HG02798 (cell line): ENCODE measurements around the gene PIP5K1C.

Experiments used
- ATAC-seq: cut with Tn5 transposase; IDR thresholded peaks from one replicate; pipeline ENCODE4 v1.9.1; 2021; ENCODE audit warnings: mild to moderate bottlenecking; ENCODE audit not compliant: unreplicated experiment, poor library complexity

The PIP5K1C gene

GRCh38 chr19:3700242-3701032 lies at the start of gene PIP5K1C:
Gene PIP5K1C (minus strand): TSS chr19:3700468. CDS start chr19:3700390, 78 bp downstream.
- ATAC-seq: peak; percentile 87

GRCh38 chr19:3748965-3749364 lies 48.7 kb upstream of the PIP5K1C start:
- ATAC-seq: no peak

GRCh38 chr19:3746371-3747056 lies 46.2 kb upstream of the PIP5K1C start:
- no peak for ATAC-seq

GRCh38 chr19:3745363-3746045 lies 45.2 kb upstream of the PIP5K1C start:
- no peak for ATAC-seq

- no peak for ATAC-seq
Measured at GRCh38 chr19:3743486-3743885, 43.2 kb upstream of the PIP5K1C start.

GRCh38 chr19:3740431-3740830 lies 40.2 kb upstream of the PIP5K1C start:
- ATAC-seq: no peak

- ATAC-seq: no peak
Measured at GRCh38 chr19:3738477-3739220, 38.4 kb upstream of the PIP5K1C start.

- no peak for ATAC-seq
Measured at GRCh38 chr19:3737487-3738205, 37.4 kb upstream of the PIP5K1C start.

- no peak for ATAC-seq
Measured at GRCh38 chr19:3736106-3736724, 35.9 kb upstream of the PIP5K1C start.

- no peak for ATAC-seq
Measured at GRCh38 chr19:3734310-3734600, 34.0 kb upstream of the PIP5K1C start.

- no peak for ATAC-seq
Measured at GRCh38 chr19:3733549-3734309, 33.5 kb upstream of the PIP5K1C start.

- no peak for ATAC-seq
Measured at GRCh38 chr19:3732108-3732507, 31.8 kb upstream of the PIP5K1C start.

GRCh38 chr19:3730457-3730958 lies 30.2 kb upstream of the PIP5K1C start:
- ATAC-seq: no peak

- ATAC-seq: no peak
Measured at GRCh38 chr19:3725640-3726310, 25.5 kb upstream of the PIP5K1C start.

- ATAC-seq: no peak
Measured at GRCh38 chr19:3725121-3725520, 24.9 kb upstream of the PIP5K1C start.

GRCh38 chr19:3723883-3724282 lies 23.6 kb upstream of the PIP5K1C start:
- ATAC-seq: no peak

GRCh38 chr19:3723110-3723488 lies 22.8 kb upstream of the PIP5K1C start:
- no peak for ATAC-seq

- ATAC-seq: no peak
Measured at GRCh38 chr19:3722443-3723109, 22.3 kb upstream of the PIP5K1C start.
